Transverse colon (tissue), 4 donors: ENCODE data around the gene NUDT4. TPM values are rescaled to one million over a fixed set of nuclear protein-coding genes. Genes with fewer than 3 reads are reported as not detected.
"Not testable (repeated sequence)": the region's sequence is repeated elsewhere in the genome, so short reads cannot be mapped to it uniquely, and the experiment has no call there.

Source experiments
- DNase-seq: peaks from one replicate; pipeline ENCODE4 v3.0.0-alpha.2; 2019
- H3K27ac ChIP-seq, 4 donors: fragments of 200-600 bp; sonication (generic); 2 replicates each; pipeline ENCODE4 v1.5.1; 2016 to 2018; ENCODE audit warnings: inconsistent platforms in 4 of 4
- H3K27me3 ChIP-seq: fragments of 200-600 bp; sonication (generic); 2 replicates; pipeline ENCODE4 v1.5.1; 2017; ENCODE audit warnings: inconsistent platforms
- H3K36me3 ChIP-seq, 4 donors: fragments of 200-600 bp; sonication (generic); 2 replicates each; pipeline ENCODE4 v1.5.1; 2017 to 2019; ENCODE audit warnings: inconsistent platforms in 4 of 4
- H3K4me1 ChIP-seq, 4 donors: fragments of 200-600 bp; sonication (generic); 2 replicates each; pipeline ENCODE4 v1.5.1; 2017 to 2020; ENCODE audit warnings: inconsistent platforms in 4 of 4
- H3K4me3 ChIP-seq, 4 donors: fragments of 200-600 bp; sonication (generic); 1 replicate in 1 of 4; 2 replicates in 3 of 4; pipeline versions ENCODE4 v1.5.1 to v1.6.1; 2017 to 2019; ENCODE audit warnings: inconsistent platforms in 4 of 4
- H3K9me3 ChIP-seq, 2 donors: fragments of 200-600 bp; sonication (generic); 2 replicates each; pipeline ENCODE4 v1.5.1; 2017 to 2019; ENCODE audit warnings: inconsistent platforms in 2 of 2
- CTCF ChIP-seq, 5 experiments: fragments of 200-600 bp in 3 of 5; fragments of 450-650 bp in 2 of 5; sonication (generic) in 3 of 5; IDR thresholded peaks; 1 replicate in 2 of 5; 2 replicates in 3 of 5; pipeline ENCODE4 v1.5.1; 2016 to 2017; ENCODE audit warnings: antibody characterized with exemption in 5 of 5, inconsistent platforms in 3 of 5, mild to moderate bottlenecking in 2 of 5, moderate library complexity in 1 of 5
- EP300 ChIP-seq: sonication (generic); formaldehyde crosslinking; IDR thresholded peaks from one replicate; pipeline ENCODE4 v1.6.1; 2017; ENCODE audit warnings: antibody characterized with exemption, low read depth
- POLR2A ChIP-seq: fragments of 450-650 bp; IDR thresholded peaks from one replicate; pipeline ENCODE4 v1.6.1; 2016; ENCODE audit warnings: antibody characterized with exemption, mild to moderate bottlenecking, moderate library complexity
- POLR2AphosphoS5 ChIP-seq, 3 donors: sonication (generic); formaldehyde crosslinking; IDR thresholded peaks; one replicate each; pipeline ENCODE4 v1.6.1; 2016; ENCODE audit warnings: antibody characterized with exemption in 3 of 3
- WGBS, 2 donors: methylation state at CpG; one replicate each; pipeline ENCODE4 v1.1.5; 2018; ENCODE audit warnings: low coverage in 1 of 2; 5-methylcytosine and 5-hydroxymethylcytosine counted together
- in situ Hi-C, 4 donors: fragments of 200-750 bp; cut with MboI; loops; one replicate each; pipeline versions ENCODE4 v1.15.0 to v1.15.1; 2017; ENCODE audit warnings: low sequenced_read_pairs in 3 of 4, low pct_ligation_motif_present in 1 of 4, low pct_unique_long_range_greater_than_20kb in 1 of 4
- intact Hi-C: fragments of 100-400 bp; cut with DNase I; formaldehyde crosslinking; loops from one replicate; pipeline ENCODE4 v1.15.1; 2023; ENCODE audit warnings: low total_unique reads
- total RNA-seq, 4 donors: library from RNA; depleted of rRNA; stranded (reverse); fragments of >200 nt; gene quantifications; one replicate each; pipeline ENCODE4 v1.1.0, GENCODE V29; 2016

The NUDT4 gene
- total RNA-seq, 4 donors from 2014 or later: 65.3 to 111 (median 90.9) TPM

GRCh38 chr12:93404961-93405849 is 27.5 kb downstream of the NUDT4 start:
- H3K4me1 ChIP-seq: no peaks in the 10 kb centered on the region
- no peak for DNase-seq
- peaks cover 0 to 15% (median 2%) of the 10 kb centered on the region in 4 donors for H3K36me3 ChIP-seq
- no peak for TF ChIP-seq EP300
- no peaks in the 10 kb centered on the region for H3K27me3 ChIP-seq
- H3K4me3 ChIP-seq: no peak overlapping the region
- in situ Hi-C loops (loop anchor here in 3 of 4 donors (25.0 kb wide), 3 partner anchors 418 to 618 kb away; no protein-coding TSS in a partner anchor), intact Hi-C loops (no loop called here)
- H3K9me3 ChIP-seq: no peaks in the 10 kb centered on the region
- no peak overlapping the region for H3K27ac ChIP-seq
- WGBS, 2 donors: 78 to 87% methylated on average over 4 to 6 of the region's 6 CpGs

DNA sequence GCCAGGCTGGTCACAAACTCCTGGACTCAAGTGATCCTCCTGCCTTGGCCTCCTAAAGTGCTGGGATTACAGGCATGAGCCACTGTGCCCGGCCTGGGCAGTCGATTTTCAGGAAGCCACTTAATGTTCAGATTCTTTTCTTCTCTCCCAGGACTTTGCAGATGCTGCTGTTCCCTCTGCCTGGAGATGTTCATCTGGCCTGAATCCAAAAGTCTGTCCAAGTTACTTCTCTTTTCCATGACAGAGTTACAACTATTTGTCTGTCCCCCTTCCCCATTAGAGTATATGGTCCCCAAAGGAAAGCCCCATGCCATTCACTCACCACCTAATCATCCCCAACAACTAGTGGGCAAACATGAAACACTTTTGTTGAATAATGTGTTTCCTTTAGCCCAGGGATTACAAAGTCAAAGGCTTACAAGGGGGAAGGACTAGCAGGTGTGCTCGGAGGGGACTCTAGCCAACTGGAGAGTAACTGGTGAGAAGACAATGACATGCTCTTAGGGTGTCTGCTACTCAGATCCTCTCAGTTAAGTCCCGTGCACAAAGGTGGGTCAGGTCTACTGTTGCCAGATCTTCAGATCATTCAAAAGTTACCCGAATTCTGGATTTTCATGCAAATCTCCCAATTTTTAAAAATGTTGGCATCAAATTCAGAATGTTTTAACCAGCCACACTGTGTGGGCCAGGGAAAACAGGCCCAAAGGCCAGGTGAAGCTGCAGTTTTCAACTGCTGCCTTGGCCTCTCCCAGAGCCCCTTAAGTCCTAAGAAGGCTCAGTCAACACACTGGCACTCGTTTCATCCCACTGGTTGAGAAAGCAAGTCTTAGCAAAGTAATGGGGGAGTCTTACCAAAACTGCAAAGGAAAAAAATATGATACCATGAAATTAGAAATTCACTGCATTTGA is 29.6 kb downstream of the NUDT4 start:
- H3K4me3 ChIP-seq: no peak overlapping the region
- H3K27ac ChIP-seq: no peak overlapping the region
- intact Hi-C loops (no loop called here), in situ Hi-C loops (loop anchor here in 3 of 4 donors (25.0 kb wide), 3 partner anchors 420 to 620 kb away; no protein-coding TSS in a partner anchor)
- H3K27me3 ChIP-seq: no peaks in the 10 kb centered on the region
- peaks cover 0 to 17% (median 3%) of the 10 kb centered on the region in 4 donors for H3K36me3 ChIP-seq
- TF ChIP-seq POLR2A (peak; percentile 11), POLR2AphosphoS5 (IDR thresholded peaks at IDR 0.05) (no peak)
- WGBS, 2 donors: 72 to 88% methylated on average over 3 to 6 of the region's 6 CpGs
- H3K9me3 ChIP-seq: no peaks in the 10 kb centered on the region
- no peak for DNase-seq
- peaks cover 0 to 3% (median 0%) of the 10 kb centered on the region in 4 donors for H3K4me1 ChIP-seq

DNA sequence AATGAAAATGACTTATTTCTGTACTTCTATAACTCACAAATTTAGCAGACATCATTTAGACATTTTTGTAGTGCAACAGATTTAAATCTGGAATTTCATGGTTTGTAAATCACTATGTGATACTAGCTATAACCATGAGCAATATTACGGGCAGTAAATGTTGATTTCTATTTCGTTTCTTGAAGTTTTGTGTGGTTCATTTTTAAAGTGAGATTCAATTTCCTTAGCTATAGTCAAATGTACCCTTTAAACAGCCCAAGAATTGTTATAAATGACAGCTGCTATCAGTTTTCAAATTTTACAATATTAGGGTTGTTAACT is 30.2 kb downstream of the NUDT4 start:
- in situ Hi-C loops: loop anchor here in 3 of 4 donors (25.0 kb wide), 3 partner anchors 421 to 621 kb away; no protein-coding TSS in a partner anchor

DNA sequence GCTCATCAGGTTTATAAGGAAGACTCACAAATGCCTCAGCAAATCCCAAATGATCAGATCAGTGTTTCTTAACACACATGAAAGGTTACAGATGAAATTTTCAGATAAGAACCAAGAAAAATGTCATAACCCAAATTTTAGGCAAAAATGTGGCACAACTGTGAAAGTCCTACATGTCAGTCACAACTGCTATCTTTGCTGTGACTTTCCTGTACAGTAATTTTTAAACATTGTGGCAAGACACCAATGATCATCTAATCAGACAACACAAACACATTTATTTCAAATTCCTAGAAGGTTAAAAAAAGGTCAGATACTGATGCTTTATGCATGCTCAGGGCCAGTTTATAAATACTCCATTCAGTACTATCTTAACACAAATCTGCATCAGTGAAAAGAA is 31.1 kb downstream of the NUDT4 start:
- no peaks in the 10 kb centered on the region for H3K27me3 ChIP-seq
- DNase-seq: no peak
- TF ChIP-seq POLR2AphosphoS5 (IDR thresholded peaks at IDR 0.05) (peak in 2 of 3 donors; percentile 5 to 11), EP300 (no peak), CTCF (IDR thresholded peaks at IDR 0.05) (no peak), POLR2A (no peak)
- peaks cover 0 to 16% (median 10%) of the 10 kb centered on the region in 4 donors for H3K4me1 ChIP-seq
- H3K9me3 ChIP-seq: no peaks in the 10 kb centered on the region
- intact Hi-C loops: no loop called here
- in situ Hi-C loops: loop anchor here in 3 of 4 donors (25.0 kb wide), 3 partner anchors 422 to 622 kb away; no protein-coding TSS in a partner anchor
- no peak overlapping the region for H3K27ac ChIP-seq
- H3K36me3 ChIP-seq: peaks cover 0 to 8% (median 3%) of the 10 kb centered on the region in 4 donors
- H3K4me3 ChIP-seq: no peak overlapping the region

More for the DNA sequence above, 30.2 kb downstream of the NUDT4 start:
- H3K27me3 ChIP-seq: no peaks in the 10 kb centered on the region
- H3K4me1 ChIP-seq: peaks cover 0 to 9% (median 2%) of the 10 kb centered on the region in 4 donors
- H3K36me3 ChIP-seq: peaks cover 0 to 11% (median 3%) of the 10 kb centered on the region in 4 donors
- WGBS, 2 donors: 83% methylated on average over 2 of the region's 2 CpGs
- H3K9me3 ChIP-seq: no peaks in the 10 kb centered on the region
- no peak overlapping the region for H3K27ac ChIP-seq
- intact Hi-C loops: no loop called here
- DNase-seq: no peak
- TF ChIP-seq EP300: no peak
- no peak for TF ChIP-seq POLR2A
- TF ChIP-seq CTCF (IDR thresholded peaks at IDR 0.05): no peak
- no peak for TF ChIP-seq POLR2AphosphoS5 (IDR thresholded peaks at IDR 0.05)
- no peak overlapping the region for H3K4me3 ChIP-seq

DNA sequence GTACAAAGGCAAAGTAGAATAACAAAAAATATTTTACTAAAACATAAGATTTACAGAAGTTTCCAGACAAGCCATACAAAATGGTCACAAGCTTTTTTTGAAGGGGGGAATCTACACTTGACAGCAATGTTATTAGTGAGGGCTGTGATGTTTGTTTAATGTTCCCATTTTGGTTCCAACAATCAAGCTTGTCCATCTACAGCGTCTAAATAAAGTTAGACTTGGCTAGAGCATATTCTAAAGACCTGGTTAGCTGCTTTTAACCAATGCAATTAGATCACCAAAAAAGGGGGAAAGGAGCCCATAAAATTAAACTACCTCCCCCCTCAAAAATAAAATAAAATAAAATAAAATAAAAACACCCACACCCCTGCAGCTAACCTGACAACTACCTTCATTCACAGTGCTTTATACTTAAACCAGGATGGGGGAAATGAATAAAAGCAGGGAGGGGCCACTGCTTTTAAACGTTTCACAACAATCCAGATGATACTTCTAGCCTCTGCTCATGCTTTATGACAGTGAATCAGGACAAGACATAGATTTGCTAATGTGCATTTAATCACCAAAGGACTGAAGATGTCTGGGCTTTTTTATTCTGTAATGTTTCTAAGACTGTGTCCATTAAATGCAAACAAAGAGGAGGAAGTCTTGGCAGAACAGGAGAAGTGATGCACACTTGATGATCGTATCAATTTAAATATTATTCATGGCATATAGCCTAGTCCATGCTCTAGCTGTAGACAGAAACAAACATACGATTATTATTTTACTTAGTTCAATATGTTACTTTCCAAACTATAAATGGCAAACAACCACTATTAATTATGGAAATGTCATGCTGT is 31.8 kb downstream of the NUDT4 start:
- H3K4me1 ChIP-seq: peaks cover 0 to 17% (median 11%) of the 10 kb centered on the region in 4 donors
- DNase-seq, H3K27me3 ChIP-seq, H3K27ac ChIP-seq, intact Hi-C loops, H3K9me3 ChIP-seq, H3K36me3 ChIP-seq, H3K4me3 ChIP-seq: not testable (repeated sequence)
- WGBS, 2 donors: 38 to 69% methylated on average over 4 of the region's 4 CpGs
- in situ Hi-C loops: loop anchor here in 3 of 4 donors (10.0 to 25.0 kb wide), 4 partner anchors 422 to 622 kb away; no protein-coding TSS in a partner anchor

GRCh38 chr12:93411060-93411459 is 33.3 kb downstream of the NUDT4 start:
- H3K4me1 ChIP-seq: peaks cover 0 to 32% (median 13%) of the 10 kb centered on the region in 4 donors
- 63 to 75% methylated on average over 5 to 6 of the region's 6 CpGs for WGBS, 2 donors
- in situ Hi-C loops: loop anchor here in 3 of 4 donors (10.0 to 25.0 kb wide), 4 partner anchors 424 to 624 kb away; no protein-coding TSS in a partner anchor
- H3K27me3 ChIP-seq, intact Hi-C loops, H3K36me3 ChIP-seq, H3K9me3 ChIP-seq, H3K4me3 ChIP-seq, H3K27ac ChIP-seq, DNase-seq: not testable (repeated sequence)

DNA sequence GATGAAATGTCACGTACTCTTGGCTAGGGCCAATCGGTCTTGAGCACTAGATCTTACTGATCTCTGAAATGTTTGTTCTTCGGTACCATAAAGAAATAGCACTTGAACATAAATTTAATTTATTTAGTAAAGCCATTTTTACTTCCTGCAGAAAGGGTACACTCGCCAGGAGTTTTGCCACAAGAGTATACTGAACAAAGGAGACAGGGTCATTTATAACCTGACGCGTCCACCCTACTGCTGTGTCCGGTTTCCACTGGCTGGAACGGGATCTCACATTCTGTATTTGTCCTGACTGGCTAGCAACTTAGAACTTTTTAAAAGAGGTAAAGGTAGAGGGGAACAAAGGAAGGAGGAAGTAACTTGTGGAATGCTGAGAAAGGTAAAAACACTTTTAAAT is 34.7 kb downstream of the NUDT4 start:
- intact Hi-C loops: not testable (repeated sequence)

More for the DNA sequence above, 34.7 kb downstream of the NUDT4 start:
- in situ Hi-C loops: loop anchor here in 3 of 4 donors (10.0 to 25.0 kb wide), 4 partner anchors 425 to 625 kb away; no protein-coding TSS in a partner anchor
- DNase-seq, H3K27me3 ChIP-seq, H3K27ac ChIP-seq, H3K9me3 ChIP-seq, H3K4me3 ChIP-seq, H3K36me3 ChIP-seq: not testable (repeated sequence)
- H3K4me1 ChIP-seq: peaks cover 3 to 41% (median 15%) of the 10 kb centered on the region in 4 donors
- WGBS, 2 donors: 80 to 92% methylated on average over 2 to 8 of the region's 8 CpGs
